ENCODE results near the gene PPP1R37.

The PPP1R37 gene

GRCh38 chr19:45195764-45196163 is 102.8 kb downstream of the PPP1R37 start:
- Histone ChIP-seq H3K9me3 (ENCODE audit: control insufficient read depth, low read length) (no peaks in the 10 kb centered on the region), H3K4me2 (ENCODE audit: low read length) (no peak overlapping the region), H3K27me3 (ENCODE audit: control insufficient read depth, insufficient read depth, low read length) (no peaks in the 10 kb centered on the region), H2AFZ (no peak overlapping the region), H3K36me3 (ENCODE audit: control insufficient read depth, insufficient read depth, low read length) (no peaks in the 10 kb centered on the region), H3K4me1 (no peaks in the 10 kb centered on the region), H3K79me2 (no peaks in the 10 kb centered on the region), H3K9ac (no peak overlapping the region), H3K27ac (no peak overlapping the region), H3K4me3 (ENCODE audit: low read depth, low read length) (no peak overlapping the region)
- TF ChIP-seq, protein P1, sequence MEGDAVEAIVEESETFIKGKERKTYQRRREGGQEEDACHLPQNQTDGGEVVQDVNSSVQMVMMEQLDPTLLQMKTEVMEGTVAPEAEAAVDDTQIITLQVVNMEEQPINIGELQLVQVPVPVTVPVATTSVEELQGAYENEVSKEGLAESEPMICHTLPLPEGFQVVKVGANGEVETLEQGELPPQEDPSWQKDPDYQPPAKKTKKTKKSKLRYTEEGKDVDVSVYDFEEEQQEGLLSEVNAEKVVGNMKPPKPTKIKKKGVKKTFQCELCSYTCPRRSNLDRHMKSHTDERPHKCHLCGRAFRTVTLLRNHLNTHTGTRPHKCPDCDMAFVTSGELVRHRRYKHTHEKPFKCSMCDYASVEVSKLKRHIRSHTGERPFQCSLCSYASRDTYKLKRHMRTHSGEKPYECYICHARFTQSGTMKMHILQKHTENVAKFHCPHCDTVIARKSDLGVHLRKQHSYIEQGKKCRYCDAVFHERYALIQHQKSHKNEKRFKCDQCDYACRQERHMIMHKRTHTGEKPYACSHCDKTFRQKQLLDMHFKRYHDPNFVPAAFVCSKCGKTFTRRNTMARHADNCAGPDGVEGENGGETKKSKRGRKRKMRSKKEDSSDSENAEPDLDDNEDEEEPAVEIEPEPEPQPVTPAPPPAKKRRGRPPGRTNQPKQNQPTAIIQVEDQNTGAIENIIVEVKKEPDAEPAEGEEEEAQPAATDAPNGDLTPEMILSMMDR (IDR thresholded peaks at IDR 0.05): no peak

Data from parathyroid adenoma (tissue), 2 donors.